Measurements from ENCODE around the gene RELN.
"Not testable (repeated sequence)": the region's sequence is repeated elsewhere in the genome, so short reads cannot be mapped to it uniquely, and the experiment has no call there.

The RELN gene

DNA sequence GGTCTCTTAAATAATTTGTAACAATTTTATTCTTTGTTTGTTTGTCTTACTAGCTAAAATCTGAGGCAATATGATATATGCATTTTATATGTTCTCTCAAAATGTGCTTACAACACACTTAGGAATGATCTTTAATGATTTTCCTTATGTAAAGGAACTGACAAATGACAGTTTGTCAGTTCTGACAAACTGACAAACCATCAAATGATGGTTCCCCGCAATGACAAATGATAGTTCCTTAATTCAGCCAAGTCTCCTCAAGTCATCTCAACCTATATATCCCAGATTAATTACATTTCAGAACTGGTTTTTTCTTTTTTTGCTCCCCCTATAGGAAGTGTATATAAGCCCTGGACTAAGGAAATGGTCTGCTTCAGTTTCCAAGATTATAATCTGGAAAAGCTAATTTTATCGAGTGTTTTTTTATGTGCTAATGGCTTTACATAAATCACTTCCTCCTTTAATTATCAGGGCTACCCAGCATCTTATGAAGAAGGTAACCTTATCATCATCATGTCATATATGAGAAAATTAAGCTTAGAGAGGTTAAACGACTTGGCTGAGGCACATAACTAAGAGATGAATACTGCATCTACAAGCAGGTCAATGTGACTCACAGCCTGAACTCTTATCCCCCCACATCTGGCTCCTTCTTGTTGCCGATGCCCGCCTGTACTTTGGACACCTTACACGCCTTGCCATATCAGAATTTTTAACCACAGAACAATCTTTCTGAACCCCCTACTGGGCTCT, 75.1 kb downstream of the RELN start:
- intact Hi-C loops (cut with DNase I) = no loop called here
- no peak for DNase-seq

DNA sequence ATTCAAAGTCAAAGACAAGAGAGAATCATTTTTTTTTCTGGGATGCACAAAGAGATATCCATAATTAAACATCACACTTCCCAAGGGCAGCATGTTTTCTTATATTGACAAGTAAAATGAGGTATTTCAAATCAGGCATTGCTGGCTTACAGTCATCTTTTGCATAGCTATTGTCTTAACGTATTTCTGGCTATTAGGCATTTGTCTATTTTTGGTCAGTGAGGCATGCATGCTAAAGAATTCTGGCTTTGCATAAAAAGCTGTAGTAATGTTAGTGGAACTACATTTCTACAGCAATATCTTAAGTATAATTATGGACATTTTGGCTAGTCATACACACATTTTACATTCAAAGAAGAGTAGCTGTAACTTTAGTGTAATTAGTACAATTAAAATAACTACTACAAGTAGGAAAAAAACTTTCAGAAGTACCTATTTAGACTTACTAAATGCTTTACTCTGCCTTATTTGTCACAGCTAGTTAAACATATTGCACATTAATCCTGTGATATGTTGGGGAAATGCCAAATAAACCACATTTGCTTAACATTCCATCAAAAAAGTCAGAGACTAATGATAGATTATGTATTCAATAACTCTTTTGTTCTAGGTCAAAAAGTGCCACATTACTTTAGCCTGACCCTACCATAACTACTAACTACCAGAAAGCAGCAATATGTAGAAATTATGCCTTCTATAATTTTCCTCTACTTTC, 76.4 kb downstream of the RELN start:
- intact Hi-C loops (cut with DNase I) = no loop called here
- DNase-seq = no peak

DNA sequence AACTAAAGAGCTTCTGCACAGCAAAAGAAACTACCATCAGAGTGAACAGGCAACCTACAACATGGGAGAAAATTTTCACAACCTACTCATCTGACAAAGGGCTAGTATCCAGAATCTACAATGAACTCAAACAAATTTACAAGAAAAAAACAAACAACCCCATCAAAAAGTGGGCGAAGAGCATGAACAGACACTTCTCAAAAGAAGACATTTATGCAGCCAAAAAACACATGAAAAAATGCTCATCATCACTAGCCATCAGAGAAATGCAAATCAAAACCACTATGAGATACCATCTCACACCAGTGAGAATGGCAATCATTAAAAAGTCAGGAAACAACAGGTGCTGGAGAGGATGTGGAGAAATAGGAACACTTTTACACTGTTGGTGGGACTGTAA, 78.4 kb downstream of the RELN start:
- DNase-seq; intact Hi-C loops (cut with DNase I): not testable (repeated sequence)

DNA sequence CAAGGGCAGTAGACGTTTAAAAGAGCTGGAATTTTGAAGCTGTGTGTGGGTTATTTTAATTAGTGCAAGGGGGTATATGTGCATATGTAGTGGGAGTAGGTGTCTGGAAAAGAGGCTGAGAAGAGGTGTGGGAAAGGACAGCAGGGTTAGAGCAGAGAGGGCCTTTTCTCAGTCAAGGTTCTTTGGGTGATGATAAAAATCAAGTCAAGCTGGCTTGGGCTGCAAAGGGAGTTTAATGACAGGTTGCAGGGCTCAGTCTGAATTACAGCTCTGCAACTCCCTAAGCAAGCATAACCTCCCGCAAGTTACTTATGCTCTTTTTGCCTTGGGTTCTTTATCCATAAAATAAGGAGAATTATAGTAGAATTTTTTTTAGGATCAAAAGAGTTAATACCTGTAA, 83.5 kb downstream of the RELN start:
- intact Hi-C loops (cut with DNase I) = no loop called here
- no peak for DNase-seq

DNA sequence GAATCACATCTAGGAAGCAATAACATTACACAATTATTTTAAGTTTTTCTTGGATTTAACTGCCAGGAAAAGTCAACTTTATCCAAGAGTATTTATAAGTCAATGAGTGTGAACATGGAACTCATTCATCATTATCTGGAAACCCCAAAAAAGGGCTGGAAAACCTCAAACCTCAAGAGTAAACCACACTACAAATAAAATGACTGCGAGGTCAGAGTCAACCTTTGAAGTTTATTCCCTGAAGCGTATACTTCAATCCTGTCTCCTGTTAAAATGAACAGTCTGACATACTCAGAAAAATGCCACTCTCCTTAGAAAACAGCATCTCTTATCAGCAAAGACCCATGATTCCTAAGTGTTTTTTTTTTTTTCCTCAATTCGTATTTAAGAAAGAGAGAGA, 86.5 kb downstream of the RELN start:
- no peak for DNase-seq
- intact Hi-C loops (cut with DNase I) = no loop called here

DNA sequence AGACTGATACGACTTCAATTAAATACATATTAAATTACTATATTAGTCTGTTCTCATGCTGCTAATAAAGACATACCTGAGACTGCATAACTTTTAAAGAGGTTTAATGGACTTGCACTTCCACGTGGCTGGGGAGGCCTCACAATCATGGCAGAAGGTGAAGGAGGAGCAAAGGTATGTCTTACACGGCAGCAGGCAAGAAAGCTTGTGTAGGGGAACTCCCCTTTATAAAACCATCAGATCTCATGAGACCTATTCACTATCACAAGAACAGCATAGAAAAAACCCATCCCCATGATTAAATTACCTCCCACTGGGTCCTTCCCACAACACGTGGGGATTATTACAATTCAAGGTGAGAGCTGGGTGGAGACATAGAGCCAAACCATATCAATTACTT, 92.6 kb downstream of the RELN start:
- intact Hi-C loops (cut with DNase I) = not testable (repeated sequence)

DNA sequence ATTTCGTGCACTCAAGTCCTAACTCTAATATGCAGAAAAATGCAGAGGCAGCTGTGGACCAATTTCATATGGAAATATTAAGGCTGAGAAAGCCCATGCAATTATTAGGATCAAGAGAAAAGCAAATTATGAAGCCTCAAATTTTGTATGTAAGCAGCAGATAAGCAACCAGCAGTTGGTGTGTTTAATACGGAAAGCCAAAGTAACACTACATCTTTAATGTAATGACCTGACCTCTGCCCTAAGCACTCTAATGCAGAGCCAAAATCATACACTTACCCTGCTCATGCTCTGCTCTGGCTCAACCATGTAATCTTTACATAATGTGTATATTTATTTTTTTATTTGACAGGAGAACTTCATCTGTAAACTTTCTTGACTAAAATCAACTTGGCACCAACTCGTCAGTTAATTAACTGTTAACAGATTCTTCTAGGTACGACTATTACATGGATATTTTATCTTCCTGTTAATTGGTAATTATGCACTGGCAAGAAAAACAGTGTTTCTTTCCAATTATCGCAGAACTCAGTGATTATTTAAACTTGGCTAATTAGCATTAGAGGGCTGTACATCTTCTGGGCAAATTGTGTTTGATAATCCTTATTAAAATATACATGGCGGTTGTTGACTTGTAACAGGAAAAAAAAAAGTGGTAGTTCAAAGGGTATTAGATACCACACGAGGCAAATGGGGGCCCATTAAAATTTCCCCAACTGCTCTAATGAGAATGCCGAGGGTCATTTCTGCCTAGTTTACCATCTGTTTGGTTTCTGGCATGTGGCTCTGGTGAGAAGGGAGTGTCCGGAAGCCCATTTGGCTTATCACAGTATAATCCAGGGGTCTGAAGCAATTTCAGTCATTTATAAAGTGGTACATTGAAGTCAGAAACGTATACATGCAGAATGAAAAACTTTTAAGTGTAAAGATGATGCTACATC, 94.5 kb downstream of the RELN start:
- intact Hi-C loops (cut with DNase I) = no loop called here
- no peak for DNase-seq

More for the DNA sequence above, 92.6 kb downstream of the RELN start:
- DNase-seq = not testable (repeated sequence)

DNA sequence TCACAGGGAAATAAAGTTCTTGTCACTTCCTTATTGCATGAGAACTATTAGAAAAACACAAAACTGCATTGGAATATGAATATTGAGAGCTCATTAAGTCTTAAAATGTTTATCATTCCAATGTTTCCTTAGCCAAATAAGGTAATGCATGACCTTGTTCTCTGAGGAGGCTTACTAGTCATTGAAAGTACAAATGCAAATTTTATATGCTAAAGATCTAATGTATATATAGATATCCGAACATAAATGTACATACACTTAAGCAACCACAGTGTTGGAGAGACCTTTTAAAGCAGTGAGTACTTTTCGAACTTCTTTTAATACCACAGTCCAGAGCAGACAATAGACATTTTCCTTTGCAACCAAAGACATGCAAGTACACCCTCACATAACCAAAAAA, 96.1 kb downstream of the RELN start:
- no peak for DNase-seq
- intact Hi-C loops (cut with DNase I) = no loop called here

DNA sequence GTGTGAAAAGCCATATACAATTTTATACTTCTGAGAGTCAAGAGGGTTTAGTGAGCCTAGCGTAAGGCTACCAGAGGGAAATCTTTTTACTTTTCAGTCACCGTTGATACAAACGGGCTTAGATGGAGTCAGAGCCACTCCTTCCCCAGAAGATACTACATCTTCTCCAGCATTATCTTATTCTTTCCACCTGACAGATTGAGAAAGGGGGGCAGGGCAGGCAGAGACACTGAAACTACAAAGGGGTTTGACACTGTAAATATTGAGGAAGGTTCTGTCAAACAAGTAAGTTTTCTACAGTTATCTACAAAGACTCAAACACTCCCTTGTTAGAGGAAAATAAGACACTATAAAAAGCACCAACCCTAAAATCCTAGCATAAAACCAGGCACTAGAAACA, 100.0 kb downstream of the RELN start:
- intact Hi-C loops (cut with DNase I) = no loop called here
- DNase-seq = no peak

DNA sequence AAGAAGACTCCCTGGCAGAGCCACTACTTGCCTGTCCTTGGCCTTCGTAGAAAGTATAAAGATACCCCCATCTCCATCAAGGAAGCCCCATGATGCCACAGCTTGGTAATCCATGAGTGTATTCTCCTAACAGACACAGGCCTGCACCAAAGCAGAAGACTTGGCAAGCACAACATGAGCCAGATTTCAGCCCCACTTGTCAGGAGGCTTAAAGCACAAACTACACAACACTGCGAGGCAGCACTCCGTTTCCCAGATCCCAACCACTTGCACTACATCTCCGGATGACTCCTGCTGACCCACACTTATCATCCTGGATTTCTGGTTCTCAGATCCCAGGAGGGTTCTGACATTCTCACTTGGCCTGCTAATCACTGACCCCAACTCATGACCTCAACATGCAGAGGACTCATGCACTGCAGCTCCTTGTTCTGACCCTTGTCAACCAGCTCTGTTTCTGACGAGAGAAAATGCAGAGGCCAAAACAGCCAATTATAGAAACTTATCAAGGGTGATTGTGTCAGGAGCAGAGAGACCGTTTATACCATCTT, 100.8 kb downstream of the RELN start:
- intact Hi-C loops (cut with DNase I) = no loop called here
- DNase-seq = no peak

DNA sequence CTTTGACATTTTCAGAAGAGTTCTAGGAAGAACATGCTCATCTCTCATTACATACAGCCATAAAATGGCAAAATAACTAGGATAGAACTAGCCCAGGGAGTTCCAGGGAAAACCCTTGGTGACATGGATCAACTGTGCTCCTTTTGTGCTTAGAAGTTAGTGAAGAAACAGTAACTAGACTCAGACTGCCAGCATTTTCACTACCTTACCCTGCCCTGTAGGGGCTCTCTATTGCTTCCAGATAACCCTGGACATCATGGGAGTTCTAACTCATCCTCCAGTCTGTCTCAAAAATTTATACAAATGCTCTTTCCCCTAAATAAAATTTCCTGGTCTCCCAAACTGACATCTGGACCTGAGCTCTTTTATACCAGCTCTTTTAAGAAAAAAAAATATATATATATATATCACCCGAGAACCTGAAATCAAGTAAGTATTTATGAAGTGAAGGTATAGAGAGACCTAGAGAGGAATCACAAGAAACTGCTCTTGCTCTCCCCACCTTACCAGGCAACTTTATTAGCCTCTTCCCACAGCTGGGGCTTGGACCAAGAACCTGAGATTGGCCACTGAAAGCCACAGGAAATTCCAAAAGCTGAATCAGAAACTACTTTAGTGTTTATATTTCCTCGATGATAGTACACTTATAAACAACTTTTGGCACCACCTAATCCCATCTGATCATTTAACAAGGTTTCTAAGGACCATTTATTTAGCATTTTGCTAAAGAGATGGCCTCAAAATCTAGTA, 101.4 kb downstream of the RELN start:
- intact Hi-C loops (cut with DNase I) = no loop called here
- no peak for DNase-seq

DNA sequence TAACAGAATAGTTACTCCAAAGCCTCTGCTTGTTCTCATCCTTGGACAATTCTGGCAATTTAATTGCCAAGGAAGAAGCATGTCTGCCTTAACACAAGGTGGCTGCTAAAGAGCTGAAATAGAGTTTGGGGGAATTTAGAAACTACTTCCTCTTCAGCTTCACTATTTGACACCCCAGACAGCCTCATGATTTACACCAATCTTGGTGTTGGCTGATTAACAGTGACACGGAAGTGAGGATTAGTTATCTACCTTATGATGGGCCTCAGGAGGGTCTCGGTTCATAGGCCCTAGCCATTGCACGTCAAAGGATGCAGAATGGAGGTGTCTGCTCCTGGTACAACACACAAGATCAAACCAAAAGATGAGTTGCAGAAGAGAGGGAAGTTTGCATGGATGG, 102.4 kb downstream of the RELN start:
- DNase-seq = no peak
- intact Hi-C loops (cut with DNase I) = no loop called here

DNA sequence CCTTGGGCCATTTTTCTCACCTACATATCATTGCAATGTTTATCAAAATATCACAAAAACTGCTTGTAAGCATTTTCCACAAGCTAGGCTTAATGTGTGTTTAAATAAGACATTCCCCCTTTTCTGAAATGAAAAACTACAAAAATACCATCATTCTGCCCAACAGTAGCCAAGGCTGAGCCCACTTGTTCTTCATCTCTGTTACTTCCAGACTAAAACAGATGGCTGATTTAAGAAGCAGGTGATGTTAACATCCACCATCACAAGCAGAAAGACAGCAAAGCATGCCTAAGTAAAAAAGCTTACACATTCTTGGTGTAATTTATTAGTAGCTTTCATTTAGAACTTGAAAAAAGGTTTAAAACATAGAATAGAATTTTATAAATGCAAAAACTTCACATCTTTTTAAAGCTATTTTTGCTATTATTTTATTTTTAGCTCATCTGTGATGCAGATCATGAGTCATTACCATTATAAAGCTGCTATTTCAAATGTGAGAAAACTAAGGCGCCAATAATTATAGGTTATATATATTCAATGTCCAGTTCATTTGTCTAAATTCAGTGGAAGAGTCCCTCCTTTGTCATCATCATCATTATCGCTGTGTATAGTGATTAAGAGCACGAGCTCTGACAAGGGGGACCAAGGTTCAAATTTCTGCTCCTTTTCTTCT, 109.4 kb downstream of the RELN start:
- intact Hi-C loops (cut with DNase I) = no loop called here
- DNase-seq = no peak

DNA sequence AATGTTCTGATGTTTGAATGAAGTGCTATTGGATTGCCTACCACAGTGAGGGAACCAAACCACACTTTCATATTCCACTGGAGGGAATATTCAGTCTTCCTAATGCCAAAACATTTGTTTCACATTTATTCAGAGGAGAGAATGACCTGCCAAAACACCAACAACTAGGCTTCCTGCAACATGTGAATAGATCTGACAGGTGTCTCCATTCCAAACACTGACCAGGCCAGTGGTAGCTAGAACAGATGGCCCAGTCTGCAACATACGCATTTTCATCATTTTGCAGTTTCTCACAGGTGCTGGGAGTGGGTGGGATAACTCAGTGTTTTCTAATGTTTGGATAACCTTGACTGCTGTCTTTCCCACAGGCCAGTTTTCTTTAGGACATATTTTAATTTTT, 110.0 kb downstream of the RELN start:
- intact Hi-C loops (cut with DNase I) = no loop called here
- no peak for DNase-seq

DNA sequence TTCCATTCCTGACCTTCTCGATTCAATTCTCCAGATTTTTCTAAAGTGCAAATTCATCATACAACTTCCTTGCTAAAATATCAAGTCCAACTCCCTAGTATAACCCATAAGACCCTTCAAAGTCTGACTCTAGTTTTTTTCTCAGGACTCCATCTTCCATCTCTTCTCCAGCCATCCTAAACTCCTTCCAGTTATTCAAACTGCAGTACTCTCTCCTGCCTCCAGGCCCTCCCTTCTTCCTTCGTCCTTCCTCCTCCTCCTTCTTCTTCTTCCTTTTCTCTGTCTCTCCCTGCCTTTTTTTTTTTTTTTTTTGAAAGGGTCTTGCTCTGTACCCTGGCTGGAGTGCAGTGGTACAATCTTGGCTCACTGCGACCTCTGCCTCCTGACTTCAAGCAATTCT, 111.9 kb downstream of the RELN start:
- intact Hi-C loops (cut with DNase I) = no loop called here
- DNase-seq = no peak

DNA sequence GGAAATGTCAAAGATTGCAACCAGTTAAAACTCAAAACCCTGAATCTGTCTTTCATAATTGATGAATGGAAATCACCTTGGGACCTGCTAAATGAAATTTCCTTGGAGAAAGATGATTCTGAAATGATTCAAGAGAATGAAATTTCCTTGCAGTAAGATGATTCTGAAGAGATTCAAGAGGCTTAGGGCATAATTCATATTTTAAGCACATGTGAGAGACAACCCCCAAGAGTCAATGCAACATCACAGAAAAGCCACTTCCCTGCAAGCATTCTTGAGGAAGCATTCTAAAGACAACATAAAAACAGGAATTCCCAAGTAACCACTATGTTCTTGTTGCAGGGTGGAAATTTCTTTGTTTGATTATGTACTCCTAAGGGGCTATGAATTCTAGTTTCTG, 113.7 kb downstream of the RELN start:
- no peak for DNase-seq
- intact Hi-C loops (cut with DNase I) = no loop called here

DNA sequence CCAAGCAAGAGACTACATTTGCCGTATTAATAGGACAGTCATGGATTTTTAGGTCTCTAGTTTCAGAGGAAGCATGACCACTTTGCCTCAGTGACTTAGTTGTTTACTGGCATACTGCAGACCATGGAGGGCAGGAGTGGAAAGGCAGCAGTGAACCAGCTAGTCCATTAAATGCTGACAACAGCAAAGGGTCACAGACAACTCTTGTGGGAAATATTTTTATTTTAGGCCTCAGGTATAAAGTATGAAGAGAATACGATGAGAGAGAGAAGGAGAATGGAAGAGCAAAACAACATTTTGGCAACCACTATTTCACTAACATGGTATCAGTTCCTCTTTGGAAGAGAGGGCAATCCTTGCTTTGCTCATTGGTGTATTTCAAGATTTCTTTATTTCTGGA, 118.0 kb downstream of the RELN start:
- intact Hi-C loops (cut with DNase I) = no loop called here

DNA sequence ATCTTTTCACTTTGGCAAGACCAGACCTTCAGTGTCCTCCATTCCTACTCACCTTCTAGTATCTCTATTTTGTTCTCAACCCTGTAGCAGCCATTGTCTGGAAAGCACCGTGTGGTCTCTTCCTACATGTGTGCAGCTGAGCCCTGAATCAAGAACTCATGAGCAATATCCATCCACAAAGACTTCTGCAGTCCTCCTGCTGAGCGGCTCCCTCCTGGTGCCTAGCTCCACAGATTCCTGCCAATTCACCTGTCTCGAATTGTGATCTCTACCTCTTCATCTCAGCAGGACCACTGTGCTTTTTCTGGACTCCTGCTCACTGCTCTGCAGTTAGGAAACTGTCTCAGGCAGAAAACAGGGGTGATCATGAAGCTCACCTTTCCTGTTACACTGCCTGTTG, 118.8 kb downstream of the RELN start:
- intact Hi-C loops (cut with DNase I) = no loop called here
- no peak for DNase-seq

More for the DNA sequence above, 118.0 kb downstream of the RELN start:
- DNase-seq = no peak

All from head of caudate nucleus (tissue), 42 donors.